Astrocyte (in vitro differentiated cells and primary cell): ENCODE results near the gene COL8A2. TPM values are rescaled to one million over a fixed set of nuclear protein-coding genes. Genes with fewer than 3 reads are reported as not detected.

ENCODE experiments used
- DNase-seq: peaks from one replicate; pipeline ENCODE4 v3.0.0-alpha.2; 2010; ENCODE audit warnings: low read depth
- FAIRE-seq: peaks from 2 replicates; lab custom pipeline; 2011; peaks lifted over from hg19 to GRCh38; lab: Jason Lieb, UNC
- H2AFZ ChIP-seq: 2 replicates; pipeline ENCODE4 v1.6.0; 2012; ENCODE audit warnings: low read depth, low read length, inconsistent platforms
- H3K27ac ChIP-seq: 2 replicates; pipeline ENCODE4 v1.5.1; 2011; ENCODE audit warnings: low read depth, low read length, inconsistent platforms
- H3K27me3 ChIP-seq: 2 replicates; pipeline ENCODE4 v1.6.0; 2011; ENCODE audit warnings: low read length, inconsistent platforms; ENCODE audit not compliant: insufficient read depth
- H3K36me3 ChIP-seq: 2 replicates; pipeline ENCODE4 v1.5.1; 2011; ENCODE audit warnings: low read length, inconsistent platforms; ENCODE audit not compliant: insufficient read depth
- H3K4me1 ChIP-seq: 2 replicates; pipeline ENCODE4 v1.5.1; 2011; ENCODE audit warnings: low read length, inconsistent platforms; ENCODE audit not compliant: insufficient read depth
- H3K4me2 ChIP-seq: 2 replicates; pipeline ENCODE4 v1.6.0; 2012; ENCODE audit warnings: low read length, inconsistent platforms
- H3K4me3 ChIP-seq: 2 replicates; pipeline ENCODE4 v1.5.1; 2011; ENCODE audit warnings: low read depth, mild to moderate bottlenecking, low read length, inconsistent platforms; ENCODE audit not compliant: insufficient read depth
- H3K79me2 ChIP-seq: 2 replicates; pipeline ENCODE4 v1.6.0; 2012; ENCODE audit warnings: mild to moderate bottlenecking, low read length, inconsistent platforms; ENCODE audit not compliant: insufficient read depth
- H3K9ac ChIP-seq: 2 replicates; pipeline ENCODE4 v1.6.0; 2012; ENCODE audit warnings: mild to moderate bottlenecking, low read length, inconsistent platforms
- H3K9me3 ChIP-seq: 2 replicates; pipeline ENCODE4 v1.5.1; 2012; ENCODE audit warnings: low read depth, mild to moderate bottlenecking, low read length, inconsistent platforms; ENCODE audit not compliant: insufficient read depth
- H4K20me1 ChIP-seq: 2 replicates; pipeline ENCODE4 v1.6.0; 2012; ENCODE audit warnings: low read length, inconsistent platforms; ENCODE audit not compliant: insufficient read depth
- H3K27ac Mint-ChIP-seq: one replicate; pipeline ENCODE4 v1.8.0; 2021; ENCODE audit warnings: mild to moderate bottlenecking, mixed read lengths; ENCODE audit not compliant: unreplicated experiment
- H3K27me3 Mint-ChIP-seq: one replicate; pipeline ENCODE4 v1.8.0; 2021; ENCODE audit warnings: low read depth, mixed read lengths; ENCODE audit not compliant: unreplicated experiment
- H3K36me3 Mint-ChIP-seq: one replicate; pipeline ENCODE4 v1.8.0; 2021; ENCODE audit warnings: low read depth, mixed read lengths; ENCODE audit not compliant: unreplicated experiment
- H3K4me1 Mint-ChIP-seq: one replicate; pipeline ENCODE4 v1.8.0; 2021; ENCODE audit warnings: low read depth, mixed read lengths; ENCODE audit not compliant: unreplicated experiment
- H3K4me3 Mint-ChIP-seq: one replicate; pipeline ENCODE4 v1.8.0; 2021; ENCODE audit warnings: mild to moderate bottlenecking, moderate library complexity, mixed read lengths; ENCODE audit not compliant: unreplicated experiment
- H3K9me3 Mint-ChIP-seq: one replicate; pipeline ENCODE4 v1.8.0; 2021; ENCODE audit warnings: mild to moderate bottlenecking, mixed read lengths; ENCODE audit not compliant: unreplicated experiment
- CTCF ChIP-seq: IDR thresholded peaks from 2 replicates; pipeline ENCODE4 v1.5.1; 2011; ENCODE audit warnings: low read depth, mild to moderate bottlenecking, inconsistent platforms, low read length, moderate library complexity; ENCODE audit not compliant: insufficient read depth
- EZH2 ChIP-seq: IDR thresholded peaks from 2 replicates; pipeline ENCODE4 v1.6.1; 2012; ENCODE audit warnings: mild to moderate bottlenecking, low read length, inconsistent platforms; ENCODE audit not compliant: insufficient read depth
- total RNA-seq: library from RNA; stranded (reverse); gene quantifications from 2 replicates; pipeline ENCODE4 v1.2.1, GENCODE V29; 2021

COL8A2 gene
- total RNA-seq, 1 donor from 2014 or later = 3.4 TPM

DNA sequence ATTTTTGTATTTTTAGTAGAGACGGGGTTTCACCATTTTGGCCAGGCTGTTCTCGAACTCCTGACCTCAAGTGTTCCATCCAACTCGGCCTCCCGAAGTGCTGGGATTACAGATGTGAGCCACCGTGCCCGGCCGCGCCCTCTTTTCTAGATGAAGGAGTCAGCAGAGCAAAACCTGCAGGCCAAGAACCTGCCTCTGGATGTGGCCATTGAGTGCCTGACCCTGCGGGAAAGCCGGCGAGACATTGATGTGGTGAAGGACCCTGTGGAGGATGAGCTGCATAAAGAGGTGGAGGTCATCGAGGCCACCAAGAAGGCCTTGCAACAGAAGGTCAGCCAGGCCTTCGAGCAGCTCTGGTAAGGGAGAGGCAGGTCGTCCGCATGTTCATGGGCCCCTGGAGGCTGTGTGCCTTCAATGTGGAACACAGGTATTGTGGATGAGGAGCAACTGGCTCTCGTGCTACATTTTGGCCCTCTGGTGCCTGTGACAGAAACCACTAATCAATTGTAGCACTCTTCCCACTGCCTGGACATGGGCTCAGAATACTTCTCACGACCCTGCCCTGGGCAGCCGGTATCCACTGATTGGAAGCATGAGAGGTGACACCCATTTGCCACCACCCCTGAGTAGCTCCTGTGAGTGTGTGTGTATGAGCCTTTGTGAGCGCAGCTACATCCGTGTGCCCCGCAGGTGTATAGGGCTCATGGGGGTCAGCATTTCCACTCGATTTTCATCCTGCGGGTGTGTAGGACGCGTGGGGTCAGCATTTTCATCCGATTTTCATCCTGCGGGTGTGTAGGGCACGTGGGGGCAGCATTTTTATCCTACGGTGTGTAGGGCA, 39.1 kb downstream of the COL8A2 start:
- H2AFZ ChIP-seq = no peak overlapping the region
- H3K4me2 ChIP-seq = no peak overlapping the region
- no peaks in the 10 kb centered on the region for H3K36me3 ChIP-seq
- H3K36me3 Mint-ChIP-seq = peaks cover 6% of the 10 kb centered on the region
- H3K4me1 Mint-ChIP-seq = peaks cover 9% of the 10 kb centered on the region
- no peak overlapping the region for H3K27ac ChIP-seq
- no peaks in the 10 kb centered on the region for H3K27me3 ChIP-seq
- peaks cover 20% of the 10 kb centered on the region for H3K4me1 ChIP-seq
- no peak for TF ChIP-seq EZH2
- TF ChIP-seq CTCF = no peak
- no peaks in the 10 kb centered on the region for H3K27me3 Mint-ChIP-seq
- no peaks in the 10 kb centered on the region for H3K9me3 ChIP-seq
- no peak for DNase-seq
- H3K9ac ChIP-seq = no peak overlapping the region
- no peaks in the 10 kb centered on the region for H3K9me3 Mint-ChIP-seq
- peaks cover 23% of the 10 kb centered on the region for H3K79me2 ChIP-seq
- no peak for FAIRE-seq
- no peak overlapping the region for H3K4me3 Mint-ChIP-seq
- H3K4me3 ChIP-seq = no peak overlapping the region
- peaks cover under 1% of the 10 kb centered on the region for H4K20me1 ChIP-seq
- H3K27ac Mint-ChIP-seq = no peak overlapping the region

DNA sequence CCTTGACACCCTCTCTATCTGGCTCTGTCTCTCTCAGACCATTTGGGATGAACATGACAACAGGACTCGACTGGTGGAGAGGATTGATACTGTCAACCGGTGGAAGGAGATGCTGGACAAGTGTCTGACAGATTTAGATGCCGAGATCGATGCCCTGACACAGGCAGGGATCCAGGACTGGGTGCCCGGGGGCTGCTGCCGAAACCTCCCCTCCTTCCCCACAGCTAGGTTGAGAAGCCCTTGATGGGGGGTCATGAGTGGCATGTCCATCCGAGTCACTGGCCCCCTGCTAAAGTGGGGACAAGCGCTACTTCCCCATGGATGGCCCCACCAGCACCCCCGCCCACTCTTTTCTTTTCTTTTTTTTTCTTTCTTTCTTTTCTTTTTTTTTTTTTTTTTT, 39.9 kb downstream of the COL8A2 start:
- Histone ChIP-seq H2AFZ (peak overlapping the region; percentile 79), H3K4me2 (peak overlapping the region; percentile 91)

More for the DNA sequence above, 39.9 kb downstream of the COL8A2 start:
- H3K9me3 ChIP-seq = no peaks in the 10 kb centered on the region
- peaks cover 20% of the 10 kb centered on the region for H3K4me1 ChIP-seq
- no peaks in the 10 kb centered on the region for H4K20me1 ChIP-seq
- no peak overlapping the region for H3K4me3 Mint-ChIP-seq
- peaks cover 6% of the 10 kb centered on the region for H3K36me3 Mint-ChIP-seq
- H3K4me1 Mint-ChIP-seq = peaks cover 7% of the 10 kb centered on the region
- FAIRE-seq = no peak
- H3K36me3 ChIP-seq = no peaks in the 10 kb centered on the region
- no peak for DNase-seq
- peaks cover 15% of the 10 kb centered on the region for H3K79me2 ChIP-seq
- H3K4me3 ChIP-seq = no peak overlapping the region
- TF ChIP-seq CTCF (no peak), EZH2 (no peak)
- H3K27me3 Mint-ChIP-seq = no peaks in the 10 kb centered on the region
- no peak overlapping the region for H3K27ac Mint-ChIP-seq
- H3K27me3 ChIP-seq = no peaks in the 10 kb centered on the region
- H3K27ac ChIP-seq = no peak overlapping the region
- H3K9ac ChIP-seq = no peak overlapping the region
- no peaks in the 10 kb centered on the region for H3K9me3 Mint-ChIP-seq
